ENCODE results near the gene MRPL23.

MRPL23 gene

DNA sequence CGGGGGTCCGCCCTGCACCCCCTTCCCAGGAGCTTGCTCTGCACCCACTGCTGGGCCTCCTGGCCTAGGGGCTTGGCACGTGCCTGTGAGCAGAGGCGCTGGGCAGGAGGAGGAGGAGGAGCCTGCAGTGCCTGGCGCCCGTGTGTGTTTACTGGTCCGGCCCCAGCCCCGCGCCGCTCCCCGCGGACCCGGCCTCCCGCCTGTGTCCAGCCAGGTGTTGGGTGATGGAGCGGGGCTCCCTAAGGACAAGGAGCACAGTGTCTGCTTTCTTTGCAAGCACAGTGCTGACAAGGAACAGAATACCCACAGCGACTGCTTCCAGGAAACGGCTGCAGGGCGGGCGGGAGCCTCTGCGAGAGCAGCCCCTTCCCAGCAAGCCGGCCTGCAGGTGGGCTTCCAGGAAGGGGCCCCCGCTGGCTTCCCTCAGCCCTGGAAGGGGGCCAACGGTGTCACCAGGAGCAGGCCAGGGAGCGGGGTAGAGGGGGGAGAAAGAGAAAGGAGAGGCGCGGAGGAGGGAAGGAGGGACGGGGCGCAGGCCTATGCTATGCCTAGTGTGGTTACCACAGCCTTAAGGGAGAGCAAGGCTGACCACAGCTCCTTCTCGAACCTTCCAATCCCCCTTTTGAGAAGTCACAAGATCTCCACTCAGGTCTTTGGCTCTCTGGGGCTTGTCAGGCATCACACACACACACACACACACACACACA is 43.9 kb downstream of the MRPL23 start:
- DNase-seq = no peak
- TF ChIP-seq GATA1 (IDR thresholded peaks at IDR 0.05; ENCODE audit: low read depth, low read length) (no peak), POLR2A (IDR thresholded peaks at IDR 0.05; ENCODE audit: low read length) (no peak)

DNA sequence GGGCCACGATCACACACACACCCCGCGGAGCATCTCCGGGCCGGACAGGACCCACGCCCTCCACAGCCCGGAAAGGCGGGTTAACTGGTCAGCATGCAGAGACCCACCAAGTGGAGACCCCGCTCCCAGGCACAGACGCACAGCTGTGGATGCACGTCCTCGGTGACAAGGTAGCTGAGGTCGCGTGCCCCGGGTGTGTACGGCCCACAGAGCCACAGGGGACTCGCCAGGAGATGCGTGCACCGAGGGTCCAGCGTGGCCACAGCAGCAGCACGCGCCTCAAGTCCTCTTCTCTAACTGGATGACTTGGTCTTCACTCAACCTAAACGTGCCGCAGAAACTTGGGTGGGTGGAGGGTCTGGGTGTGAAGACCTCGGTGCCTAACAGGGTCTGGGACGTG is 45.0 kb downstream of the MRPL23 start:
- no peak for DNase-seq
- no peak for TF ChIP-seq POLR2A (IDR thresholded peaks at IDR 0.05; ENCODE audit: low read length)
- no peak for TF ChIP-seq GATA1 (IDR thresholded peaks at IDR 0.05; ENCODE audit: low read depth, low read length)

DNA sequence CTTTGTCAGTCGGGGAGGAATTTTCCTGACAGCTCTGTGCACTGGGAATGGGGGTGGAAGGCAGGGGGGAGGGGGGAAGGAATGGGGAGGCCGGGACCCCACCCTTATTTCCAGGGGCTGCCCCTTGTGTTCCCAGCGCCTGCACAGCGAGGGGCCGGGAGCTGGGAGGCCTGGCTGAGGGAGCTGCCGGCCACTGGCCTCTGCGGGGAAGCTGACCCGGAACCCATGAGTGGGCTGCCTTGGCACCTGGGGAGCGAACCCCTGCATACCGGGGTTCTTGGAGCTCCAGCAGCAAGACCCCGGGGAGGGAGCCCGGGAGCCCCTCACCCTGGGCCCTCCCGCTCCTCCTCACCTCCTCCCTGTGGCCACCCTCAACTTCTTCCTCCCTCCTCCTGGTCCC is 47.0 kb downstream of the MRPL23 start:
- DNase-seq = no peak
- TF ChIP-seq POLR2A (IDR thresholded peaks at IDR 0.05; ENCODE audit: low read length) = no peak
- no peak for TF ChIP-seq GATA1 (IDR thresholded peaks at IDR 0.05; ENCODE audit: low read depth, low read length)

DNA sequence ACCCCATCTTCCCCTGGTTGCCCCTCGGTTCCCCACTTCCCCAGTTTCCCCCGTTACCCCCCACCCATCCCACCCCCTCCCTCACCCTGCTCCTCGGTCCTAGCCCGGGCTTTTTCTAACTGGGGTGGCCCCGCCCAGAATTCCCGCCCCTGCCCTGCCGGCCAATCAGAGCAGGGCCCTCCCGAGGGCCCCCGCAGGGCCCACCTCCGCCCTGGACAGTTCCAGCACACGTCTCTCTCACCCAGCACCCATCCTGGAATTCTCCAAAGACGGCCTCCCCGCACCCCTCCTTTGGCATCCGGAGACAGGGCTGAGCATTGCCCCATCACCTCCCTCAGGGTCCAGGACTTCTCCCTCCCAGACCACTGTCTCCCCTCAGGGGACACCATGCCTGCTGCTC is 50.6 kb downstream of the MRPL23 start, which contains the start of gene H19:
Gene H19 (minus strand): TSS at position 88 of the 400 bp plus-strand sequence.
- TF ChIP-seq POLR2A (IDR thresholded peaks at IDR 0.05; ENCODE audit: low read length) (no peak), GATA1 (IDR thresholded peaks at IDR 0.05; ENCODE audit: low read depth, low read length) (no peak)
- no peak for DNase-seq

DNA sequence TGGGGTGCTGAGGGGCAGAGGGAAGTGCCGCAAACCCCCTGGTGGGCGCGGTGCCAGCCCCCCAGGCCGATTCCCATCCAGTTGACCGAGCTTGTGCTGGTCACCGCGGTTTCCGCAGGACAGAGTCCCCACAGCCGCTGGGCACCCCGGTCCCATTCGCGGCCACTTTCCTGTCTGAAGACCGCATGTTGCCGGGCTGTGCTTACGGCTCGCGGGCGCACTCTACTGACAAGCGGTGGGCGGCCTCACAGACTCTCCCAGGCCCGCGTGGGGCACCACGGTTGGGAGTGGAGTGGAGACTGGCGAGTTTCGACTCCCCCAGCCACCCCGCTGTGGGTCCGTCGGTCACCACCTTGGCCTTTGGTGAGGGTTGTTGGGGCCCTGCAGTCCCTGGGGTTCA is 51.2 kb downstream of the MRPL23 start:
- no peak for DNase-seq
- no peak for TF ChIP-seq POLR2A (IDR thresholded peaks at IDR 0.05; ENCODE audit: low read length)
- TF ChIP-seq GATA1 (IDR thresholded peaks at IDR 0.05; ENCODE audit: low read depth, low read length) = no peak

DNA sequence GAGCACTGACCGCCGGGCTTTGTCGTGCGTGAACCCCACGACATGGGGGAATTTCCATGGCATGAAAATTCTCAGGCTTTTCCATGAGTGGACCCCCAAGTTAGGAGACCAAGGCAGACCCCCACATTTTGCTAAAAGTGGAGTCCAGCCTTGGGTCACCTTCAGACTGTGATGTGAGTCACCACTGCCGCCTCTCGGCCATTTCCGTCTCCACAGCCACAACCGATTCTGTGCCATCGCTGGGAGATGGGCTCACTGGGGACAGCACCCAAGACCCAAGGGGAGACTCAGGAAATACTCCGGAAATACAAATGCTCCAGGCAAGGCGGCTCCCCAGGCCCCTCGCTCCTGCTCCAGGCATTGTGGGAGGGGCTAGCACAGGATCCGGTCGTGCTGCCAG is 51.7 kb downstream of the MRPL23 start:
- DNase-seq = no peak
- TF ChIP-seq GATA1 (IDR thresholded peaks at IDR 0.05; ENCODE audit: low read depth, low read length) = no peak
- no peak for TF ChIP-seq POLR2A (IDR thresholded peaks at IDR 0.05; ENCODE audit: low read length)

DNA sequence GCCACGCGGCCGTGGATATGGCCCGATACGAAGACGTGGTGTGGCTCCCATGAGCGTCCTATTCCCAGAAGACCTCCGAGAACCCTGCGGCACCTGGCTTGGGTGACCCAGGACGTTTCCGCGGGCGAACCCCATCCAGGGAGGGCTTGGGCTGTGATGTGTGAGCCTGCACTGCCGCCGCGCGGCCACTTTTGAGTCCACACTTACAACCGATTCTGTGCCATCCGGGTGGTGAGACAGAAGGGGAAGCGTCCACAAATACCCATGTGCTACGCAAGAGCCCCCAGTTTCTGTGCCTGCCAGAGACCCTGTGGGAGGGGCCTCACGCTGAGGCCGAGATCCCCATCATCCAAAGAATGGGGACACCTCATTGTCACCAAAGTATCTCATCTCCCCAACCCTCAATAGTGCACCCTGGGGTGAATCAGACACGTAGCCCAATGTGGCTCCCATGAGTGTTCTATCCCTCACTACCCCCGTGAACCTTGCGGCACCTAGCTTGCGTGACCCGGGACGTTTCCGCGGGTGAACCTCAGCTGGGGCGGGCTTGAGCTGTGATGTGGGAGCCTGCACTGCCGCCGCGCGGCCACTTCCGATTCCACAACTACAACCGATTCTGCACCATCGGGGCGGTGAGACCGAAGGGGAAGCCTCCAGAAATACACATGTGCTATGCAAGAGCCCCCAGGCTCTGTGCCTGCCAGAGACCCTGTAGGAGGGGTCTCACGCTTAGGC is 55.1 kb downstream of the MRPL23 start:
- TF ChIP-seq GATA1 (IDR thresholded peaks at IDR 0.05; ENCODE audit: low read depth, low read length) (no peak), POLR2A (IDR thresholded peaks at IDR 0.05; ENCODE audit: low read length) (no peak)
- DNase-seq = no peak

GRCh38 chr11:2002807-2003206 is 55.7 kb downstream of the MRPL23 start:
- TF ChIP-seq POLR2A (IDR thresholded peaks at IDR 0.05; ENCODE audit: low read length) = no peak
- TF ChIP-seq GATA1 (IDR thresholded peaks at IDR 0.05; ENCODE audit: low read depth, low read length) = no peak
- no peak for DNase-seq

DNA sequence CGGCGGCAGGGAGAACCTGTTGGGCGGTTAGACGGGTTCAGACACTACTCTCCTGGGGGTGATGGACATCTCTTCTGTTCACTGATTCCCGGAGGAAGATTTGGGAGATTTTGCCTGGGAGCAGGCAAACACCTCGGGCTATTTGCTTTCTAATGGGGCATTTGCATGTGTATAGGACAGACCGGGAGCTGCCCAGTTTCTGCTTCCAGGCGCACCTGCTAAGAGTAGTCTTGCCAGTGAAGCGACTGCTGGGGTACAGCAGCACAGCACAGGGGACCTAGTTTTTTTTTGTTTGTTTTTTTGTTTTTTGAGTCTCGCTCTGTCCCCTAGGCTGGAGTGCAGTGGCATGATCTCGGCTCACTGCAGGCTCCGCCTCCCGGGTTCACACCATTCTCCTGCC is 57.3 kb downstream of the MRPL23 start:
- DNase-seq = no peak
- TF ChIP-seq GATA1 (IDR thresholded peaks at IDR 0.05; ENCODE audit: low read depth, low read length) (no peak), POLR2A (IDR thresholded peaks at IDR 0.05; ENCODE audit: low read length) (no peak)

Data from erythroblast (primary cell).